NCI-H2196 treated with DMSO at 0.1 percent for 48 hours (cell line): ENCODE data around the gene PSORS1C1.
"Not testable (repeated sequence)": the region's sequence is repeated elsewhere in the genome, so short reads cannot be mapped to it uniquely, and the experiment has no call there.

Experiments used
- DNase-seq: peaks from one replicate; lab custom pipeline; 2025; ENCODE audit not compliant: unreplicated experiment; lab: John Stamatoyannopoulos, UW

Gene PSORS1C1

DNA sequence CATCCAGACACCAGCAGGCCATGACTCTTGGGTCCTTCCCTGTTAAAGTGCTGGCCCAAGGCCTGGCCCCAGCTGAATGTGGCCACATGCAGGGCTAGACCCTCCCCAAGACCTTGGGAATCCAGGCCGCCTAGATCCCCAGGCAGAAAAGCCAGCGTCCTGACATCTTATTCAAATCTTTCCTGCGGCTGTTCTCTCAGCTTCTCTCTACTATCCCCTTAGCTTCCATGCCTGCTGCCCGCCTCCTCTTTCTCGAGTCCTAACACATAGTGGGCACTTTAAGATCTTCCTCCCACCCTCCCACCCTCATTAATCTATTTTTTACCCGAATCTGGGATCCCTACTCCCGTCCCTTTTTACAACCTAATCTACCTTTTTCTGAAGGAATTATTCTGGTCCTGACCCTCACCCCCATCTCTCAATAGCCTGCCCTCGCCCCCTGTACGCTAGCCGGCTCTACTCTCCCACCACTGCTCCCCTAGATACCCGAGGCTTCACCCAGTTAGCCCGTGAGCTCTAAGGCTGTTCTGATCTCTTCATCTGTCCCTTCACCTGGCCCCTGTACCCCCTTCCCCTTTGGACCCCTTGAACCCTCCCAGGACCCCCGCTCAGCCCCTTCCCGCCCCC is 43.0 kb downstream of the PSORS1C1 start, which contains the start of gene CCHCR1:
CCHCR1 (minus strand) TSS at position 290 of the 627 bp plus-strand sequence; CDS start at position 88, 202 bp downstream.
- no peak for DNase-seq

DNA sequence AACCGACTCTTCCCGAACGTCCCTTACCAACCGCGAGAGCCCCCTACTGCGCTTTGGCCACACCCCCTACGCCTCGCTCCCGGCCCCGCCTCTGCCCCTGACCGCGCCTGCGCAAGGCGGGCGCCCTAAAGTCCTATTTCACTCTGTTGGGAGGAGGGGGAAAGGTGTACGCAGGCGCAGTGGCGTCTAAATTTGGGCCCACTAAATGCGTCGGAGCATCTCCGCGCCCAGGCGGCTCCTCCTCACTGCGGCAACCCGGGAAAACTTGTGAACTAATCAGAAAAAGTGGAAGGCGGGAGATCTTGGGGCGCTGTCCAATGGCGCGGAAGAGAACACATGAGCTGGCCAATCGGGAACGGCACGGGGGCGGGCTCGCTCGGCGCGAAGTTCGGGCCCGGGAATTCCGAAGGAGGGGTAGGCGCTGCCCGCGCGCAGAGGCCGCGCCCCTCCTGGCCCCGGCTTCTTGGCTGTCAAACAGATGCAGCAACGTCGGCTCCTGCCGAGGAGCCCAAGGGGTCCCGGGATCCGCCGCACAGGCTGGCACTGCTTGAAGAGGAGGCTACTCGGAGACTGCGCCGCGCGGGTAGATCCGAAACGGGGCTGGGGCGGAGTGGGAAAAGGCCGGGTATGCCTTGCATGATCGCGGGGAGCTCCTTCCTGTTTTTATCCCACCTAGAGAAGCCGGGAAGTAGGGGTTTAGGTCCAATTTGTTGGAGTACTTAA is 43.7 kb downstream of the PSORS1C1 start, which contains the start of gene TCF19:
TCF19 (plus strand) TSS at position 450 of the 723 bp plus-strand sequence. CDS start 881 bp downstream, outside the sequence.
- peak; percentile 98 for DNase-seq

- no peak for DNase-seq
Measured at GRCh38 chr6:31158863-31159855, 44.6 kb downstream of the PSORS1C1 start.

DNA sequence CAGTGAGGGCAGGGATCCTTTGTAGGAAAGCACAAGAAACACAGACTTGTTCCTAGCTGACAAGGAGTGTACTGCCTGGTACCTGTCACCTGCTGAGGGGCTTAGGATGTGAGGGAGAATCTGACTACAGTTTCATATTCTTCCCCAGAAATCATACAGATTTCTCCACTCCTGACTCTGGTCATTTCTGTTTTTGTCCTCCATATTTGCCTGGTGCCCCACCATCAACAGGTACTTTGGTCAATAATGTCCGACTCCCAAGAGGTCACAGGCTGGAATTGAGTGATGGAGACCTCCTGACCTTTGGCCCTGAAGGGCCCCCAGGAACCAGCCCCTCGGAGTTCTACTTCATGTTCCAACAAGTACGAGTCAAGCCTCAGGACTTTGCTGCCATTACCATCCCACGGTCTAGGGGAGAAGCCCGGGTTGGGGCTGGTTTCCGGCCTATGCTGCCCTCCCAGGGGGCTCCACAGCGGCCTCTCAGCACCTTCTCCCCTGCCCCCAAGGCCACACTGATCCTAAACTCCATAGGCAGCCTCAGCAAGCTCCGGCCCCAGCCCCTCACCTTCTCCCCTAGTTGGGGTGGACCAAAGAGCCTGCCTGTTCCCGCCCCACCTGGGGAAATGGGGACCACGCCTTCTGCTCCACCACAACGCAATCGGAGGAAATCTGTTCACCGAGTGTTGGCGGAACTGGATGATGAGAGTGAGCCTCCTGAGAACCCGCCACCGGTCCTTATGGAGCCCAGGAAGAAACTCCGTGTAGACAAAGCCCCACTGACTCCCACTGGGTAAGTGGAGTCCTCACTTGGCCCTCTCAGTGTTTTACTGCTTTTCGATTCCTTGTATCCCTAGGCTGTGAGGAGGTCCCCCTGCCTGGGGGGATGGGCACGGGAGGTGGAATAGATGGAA is 46.9 kb downstream of the PSORS1C1 start:
- no peak for DNase-seq

DNA sequence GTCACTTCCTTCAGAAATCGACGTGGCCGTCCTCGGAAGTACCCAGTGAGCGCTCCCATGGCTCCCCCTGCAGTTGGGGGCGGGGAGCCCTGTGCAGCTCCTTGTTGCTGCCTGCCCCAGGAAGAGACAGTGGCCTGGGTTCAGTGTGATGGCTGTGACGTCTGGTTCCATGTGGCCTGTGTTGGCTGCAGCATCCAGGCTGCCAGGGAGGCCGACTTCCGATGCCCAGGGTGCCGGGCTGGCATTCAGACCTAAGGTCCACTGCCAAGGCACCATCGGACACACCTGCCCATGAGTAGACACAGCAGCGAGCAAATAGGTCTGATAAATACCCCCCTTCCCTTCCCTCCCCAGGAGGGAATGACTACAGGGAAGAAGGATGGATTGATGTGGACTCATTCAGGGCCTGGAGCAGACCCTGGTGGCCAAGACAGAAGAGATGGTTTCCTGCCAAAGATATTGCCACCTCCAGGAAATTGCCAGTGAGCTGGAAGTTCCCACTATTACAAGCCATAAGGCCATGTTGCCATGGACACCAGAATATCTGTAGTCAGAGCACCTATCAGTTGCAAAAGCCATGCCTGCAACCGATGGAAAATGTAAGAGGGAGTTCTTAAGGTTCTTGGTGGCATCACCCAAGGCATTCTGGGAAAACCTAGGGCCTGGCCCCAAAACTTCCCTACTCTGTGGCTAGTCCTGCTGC is 48.0 kb downstream of the PSORS1C1 start:
- no peak for DNase-seq

DNA sequence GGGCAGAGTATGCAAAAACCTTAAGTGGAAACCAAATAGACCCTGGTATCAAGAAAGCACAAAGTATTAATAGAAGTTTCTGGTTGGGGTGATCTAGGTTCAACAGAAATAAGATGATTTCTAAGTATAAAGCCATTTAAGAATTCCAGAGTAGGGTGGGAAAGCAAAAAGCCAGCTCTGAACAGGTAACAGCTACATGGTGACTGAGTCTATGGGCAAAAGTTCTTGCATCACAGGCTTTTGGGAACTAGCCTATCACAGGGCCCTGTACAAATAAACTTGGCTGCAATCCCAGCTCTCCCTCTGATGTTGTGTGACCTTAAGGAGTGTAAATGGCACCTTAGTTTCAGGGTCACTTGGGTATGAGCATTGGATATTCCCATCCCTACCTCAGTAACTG is 49.3 kb downstream of the PSORS1C1 start:
- DNase-seq = no peak

DNA sequence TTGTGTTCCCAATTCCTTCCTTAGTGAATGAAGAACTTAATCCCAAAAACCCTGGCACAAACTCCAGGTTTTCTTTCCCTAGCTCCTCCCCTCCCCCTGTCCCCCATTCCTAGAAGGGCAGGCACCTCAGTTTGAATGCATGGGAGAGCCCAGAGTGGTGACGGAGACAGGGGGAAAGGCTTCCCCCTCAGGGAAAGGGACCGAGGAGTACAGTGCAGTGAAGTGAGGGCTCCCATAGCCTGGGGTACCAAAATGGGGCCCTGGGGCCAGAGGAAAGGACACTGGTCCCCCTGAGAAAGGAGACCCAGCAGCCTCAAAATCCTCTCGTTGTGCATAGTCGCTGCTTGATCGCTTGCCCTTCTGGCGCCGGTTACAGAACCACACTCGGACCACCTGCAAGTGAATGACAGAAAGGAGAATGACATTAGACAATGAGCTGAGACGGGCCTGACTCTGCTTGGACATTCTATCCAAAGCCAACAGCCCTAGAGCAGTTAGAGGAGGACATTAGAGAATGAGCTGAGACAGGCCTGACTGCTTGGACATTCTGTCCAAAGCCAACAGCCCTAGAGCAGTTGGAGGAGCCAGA is 50.0 kb downstream of the PSORS1C1 start:
- not testable (repeated sequence) for DNase-seq

- DNase-seq = not testable (repeated sequence)
Measured at GRCh38 chr6:31165064-31165832, 50.6 kb downstream of the PSORS1C1 start.

- no peak for DNase-seq
Measured at GRCh38 chr6:31165986-31166385, 51.4 kb downstream of the PSORS1C1 start.

GRCh38 chr6:31168606-31169005 is 54.0 kb downstream of the PSORS1C1 start:
- no peak for DNase-seq

DNA sequence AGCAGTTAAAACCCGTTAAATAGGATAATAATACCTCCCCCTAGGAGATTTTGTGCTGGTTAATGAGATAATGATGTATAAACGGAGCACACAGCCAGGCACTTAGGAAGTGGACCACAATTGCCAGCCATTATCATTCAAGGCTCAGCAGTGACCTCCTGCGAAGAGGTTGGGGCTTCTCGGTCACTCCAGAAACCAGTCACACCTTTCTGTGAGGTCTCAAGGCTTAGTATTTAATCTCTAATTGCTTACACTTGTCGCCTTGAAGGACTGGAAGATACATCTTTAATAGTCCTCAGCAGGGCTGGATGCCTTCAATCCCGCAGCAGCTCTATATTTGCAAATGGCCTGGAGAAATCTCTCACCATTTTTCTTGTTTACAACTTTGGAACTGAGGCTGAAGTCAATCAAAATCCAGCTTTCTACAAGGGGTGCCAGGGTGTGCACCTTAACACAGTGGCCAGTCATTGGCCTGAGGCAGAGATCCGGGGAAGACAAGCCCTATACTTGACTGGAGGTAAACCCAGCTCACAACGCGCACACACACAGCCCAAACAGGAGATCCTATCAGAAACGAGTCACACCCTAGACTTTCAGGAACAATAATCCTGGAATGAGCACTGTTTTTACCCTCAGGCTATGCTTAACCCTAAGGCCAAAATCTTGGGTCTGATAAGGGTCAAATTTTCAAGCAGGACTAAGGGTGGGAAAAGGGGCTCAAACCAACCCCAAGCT is 54.7 kb downstream of the PSORS1C1 start:
- DNase-seq = no peak

DNA sequence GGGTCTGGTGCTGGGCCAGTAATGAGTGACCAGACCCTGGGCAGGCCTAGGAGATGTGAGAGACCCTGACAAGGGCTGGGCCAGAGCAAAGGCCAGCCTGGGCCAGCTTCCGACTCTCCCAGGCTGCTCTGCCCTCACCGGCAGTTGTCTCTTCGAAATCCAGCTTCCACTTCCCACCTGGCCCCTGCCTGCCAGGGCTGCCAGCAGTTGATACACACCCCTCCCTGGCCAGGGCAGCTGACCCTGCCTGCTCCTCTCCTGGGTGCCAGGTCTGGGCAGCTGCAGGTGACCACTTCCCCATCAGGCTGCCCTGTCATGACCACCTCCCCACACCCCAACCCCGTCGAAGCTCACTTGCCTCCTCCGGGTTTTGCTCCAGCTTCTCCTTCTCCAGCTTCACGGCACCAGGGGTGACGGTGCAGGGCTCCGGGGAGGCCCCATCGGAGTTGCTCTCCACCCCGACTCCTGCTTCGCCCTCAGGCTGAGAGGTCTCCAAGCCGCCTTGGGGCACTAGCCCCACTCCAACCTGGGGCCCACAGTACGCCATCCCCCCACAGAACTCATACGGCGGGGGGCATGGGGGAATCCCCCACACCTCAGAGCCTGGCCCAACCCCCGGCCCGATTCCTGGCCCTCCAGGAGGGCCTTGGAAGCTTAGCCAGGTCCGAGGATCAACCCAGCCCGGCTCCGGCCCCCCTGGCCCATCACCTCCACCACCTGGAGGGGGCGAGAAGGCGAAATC is 55.4 kb downstream of the PSORS1C1 start:
- not testable (repeated sequence) for DNase-seq

- DNase-seq = no peak
Measured at GRCh38 chr6:31170600-31170881, 55.9 kb downstream of the PSORS1C1 start, which contains the start of gene POU5F1. Gene POU5F1, minus strand, starts transcription at chr6:31170682. Its CDS starts 62 bp downstream, at chr6:31170620.

DNA sequence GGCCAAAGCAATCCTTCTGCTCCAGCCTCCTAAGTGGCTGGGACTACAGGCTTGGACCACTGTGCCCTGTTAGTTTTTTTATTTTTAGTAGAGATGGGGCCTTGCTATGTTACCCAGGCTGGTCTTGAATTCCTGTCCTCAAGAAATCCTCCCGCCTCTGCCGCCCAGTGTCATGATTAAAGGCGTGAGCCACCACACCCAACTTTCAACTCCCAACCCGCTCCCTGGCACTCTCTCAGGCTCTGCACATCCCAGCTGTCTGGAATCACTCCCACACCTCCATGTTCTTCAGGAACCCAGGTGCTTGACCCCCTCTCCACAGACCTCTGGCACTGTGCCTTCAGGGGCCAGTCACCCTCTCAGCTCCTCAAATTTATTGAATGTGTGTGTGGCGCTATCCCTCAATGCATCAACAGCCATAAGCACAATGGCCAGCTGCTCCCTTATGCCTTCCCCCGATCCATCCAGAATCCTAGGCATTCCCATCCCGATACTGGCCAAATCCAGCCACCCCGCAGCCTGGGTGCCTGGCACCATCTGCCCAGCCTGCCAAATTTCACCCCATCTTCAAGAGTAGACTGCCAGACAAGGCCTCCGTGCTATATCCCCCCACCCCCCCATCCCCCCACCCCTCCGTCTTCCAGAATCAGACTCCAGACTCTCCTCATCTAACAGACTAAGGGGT is 56.5 kb downstream of the PSORS1C1 start:
- no peak for DNase-seq

- no peak for DNase-seq
Measured at GRCh38 chr6:31171931-31172905, 57.6 kb downstream of the PSORS1C1 start.
